ENCODE measurements around the gene KCNA4. TPM values are rescaled to one million over a fixed set of nuclear protein-coding genes. Genes with fewer than 3 reads are reported as not detected.
"Not testable (repeated sequence)": the region's sequence is repeated elsewhere in the genome, so short reads cannot be mapped to it uniquely, and the experiment has no call there.

KCNA4 gene
- polyA plus RNA-seq, 1 donor = 0.13 TPM

DNA sequence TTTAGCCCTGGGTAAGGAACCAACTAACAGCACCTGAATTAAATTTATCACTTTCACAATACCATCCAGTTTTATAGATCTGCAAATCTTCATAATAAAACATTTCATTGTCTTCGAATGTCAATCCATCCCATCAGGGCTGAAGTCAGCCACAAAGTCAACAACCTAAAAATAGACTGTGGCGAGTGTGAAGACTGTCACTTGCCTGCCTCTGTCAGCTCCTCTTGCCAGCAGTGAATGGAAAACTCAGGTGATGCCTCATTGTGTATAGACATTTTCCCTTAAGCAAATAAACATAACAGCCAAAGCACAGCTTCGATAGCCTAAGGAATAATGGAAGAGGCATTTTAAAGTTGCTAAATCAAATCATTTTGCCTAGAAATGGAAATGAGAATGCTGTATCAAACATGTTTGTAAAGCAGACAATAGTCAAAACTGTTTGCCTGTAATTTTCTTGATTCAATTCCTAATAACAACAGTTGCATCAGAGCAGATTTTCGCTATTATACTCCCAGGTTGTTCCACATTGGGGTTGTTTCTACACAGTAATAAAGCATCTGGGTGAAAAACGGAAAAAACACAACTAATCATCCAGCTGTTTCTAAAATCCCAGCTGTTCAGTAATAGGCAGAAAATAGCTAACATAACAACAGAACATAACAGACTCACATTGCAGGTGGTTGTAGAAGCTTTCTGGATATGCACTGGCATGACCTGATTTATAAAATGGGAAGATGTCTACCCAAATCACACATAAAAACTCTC, 15.7 kb downstream of the KCNA4 start:
- no peak for DNase-seq

DNA sequence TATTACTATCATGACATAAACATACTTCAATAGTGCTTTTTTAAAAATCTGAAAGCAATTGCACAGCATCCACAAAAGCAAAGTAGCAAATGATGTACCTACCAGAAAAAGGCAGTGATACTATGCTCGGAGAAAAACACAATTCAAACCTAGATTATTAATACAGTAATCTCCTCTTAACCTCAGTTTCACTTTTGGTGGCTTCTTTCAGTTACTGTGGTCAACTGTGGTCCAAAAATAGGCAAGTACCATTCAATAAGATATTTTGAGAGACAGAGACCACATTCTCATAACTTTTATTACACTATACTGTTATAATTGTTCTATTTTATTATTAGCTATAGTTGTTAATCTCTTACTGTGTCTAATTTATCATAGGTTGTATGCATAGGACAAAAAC, 20.8 kb downstream of the KCNA4 start:
- DNase-seq = no peak

DNA sequence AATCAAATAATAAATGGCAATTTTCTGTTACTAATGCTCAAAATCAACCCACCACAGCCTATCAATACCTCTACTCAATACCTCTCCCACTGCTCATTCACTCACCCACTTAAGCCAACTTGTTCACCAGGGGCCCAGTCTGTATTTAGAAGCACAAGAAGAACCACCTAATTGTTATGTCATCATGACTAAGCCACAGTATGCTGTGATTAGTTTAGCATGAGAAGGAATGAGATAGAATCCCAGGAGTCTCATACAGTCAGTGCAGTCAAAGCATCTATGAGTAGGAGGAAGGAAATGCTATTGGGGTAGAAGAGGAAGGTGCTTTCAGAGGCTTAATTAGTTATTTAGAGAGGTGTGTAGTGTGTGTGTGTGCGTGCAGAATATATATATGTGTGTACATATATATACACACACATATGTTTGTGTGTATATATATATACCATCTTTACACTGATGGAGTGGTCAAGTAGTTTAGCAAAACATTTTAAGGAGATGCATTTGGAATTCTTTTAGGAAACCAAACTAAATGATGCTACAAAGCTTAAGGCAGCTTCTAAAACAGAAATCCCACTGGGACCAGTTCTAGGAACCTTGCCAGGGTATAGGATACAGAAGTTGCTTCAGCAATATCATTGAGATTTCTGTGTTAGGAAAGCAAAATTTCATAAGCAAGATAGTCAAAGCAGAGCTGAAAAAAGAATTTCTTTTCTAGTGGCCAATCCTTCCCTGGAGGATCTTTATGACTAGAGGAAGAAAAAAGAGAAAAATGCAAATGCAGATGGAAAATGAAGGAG, 27.5 kb downstream of the KCNA4 start:
- DNase-seq = no peak

DNA sequence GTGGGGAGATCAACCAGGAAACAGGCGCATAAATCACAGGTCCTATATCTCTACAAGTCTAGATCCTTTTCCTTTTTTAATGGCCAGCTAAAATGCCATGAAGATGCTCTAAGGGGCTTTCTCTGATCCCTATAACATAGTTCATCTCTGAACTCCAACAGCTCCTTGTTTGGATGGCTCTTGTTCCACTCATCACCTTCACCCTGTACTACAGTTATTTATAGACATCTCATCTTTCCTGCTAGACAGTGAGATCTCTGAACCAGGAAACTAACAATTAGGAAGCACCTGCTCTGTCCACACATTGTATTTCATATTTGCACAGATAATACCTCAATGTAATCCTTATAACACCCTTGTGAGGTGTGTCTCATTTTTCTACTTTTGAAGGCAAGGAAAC, 31.6 kb downstream of the KCNA4 start:
- DNase-seq = no peak

DNA sequence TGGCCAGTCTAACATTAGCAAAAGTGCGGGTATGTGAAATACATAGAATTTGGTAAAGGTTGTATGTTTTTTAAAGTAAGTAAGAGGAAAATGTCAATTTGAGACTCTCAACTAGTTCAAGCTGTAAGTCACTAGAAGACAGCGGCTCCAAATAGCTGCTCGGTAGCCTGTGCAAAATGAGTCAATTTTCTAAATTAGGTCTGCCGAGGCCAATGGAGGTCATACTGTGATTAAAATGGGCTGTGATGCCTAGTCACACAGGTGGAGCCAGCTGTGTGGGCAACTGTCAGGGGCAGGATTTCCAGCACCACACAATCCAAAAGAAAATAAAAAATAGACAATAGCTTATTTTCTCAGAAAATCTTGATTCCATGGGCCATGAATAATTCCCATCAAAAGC, 32.3 kb downstream of the KCNA4 start:
- DNase-seq = no peak

DNA sequence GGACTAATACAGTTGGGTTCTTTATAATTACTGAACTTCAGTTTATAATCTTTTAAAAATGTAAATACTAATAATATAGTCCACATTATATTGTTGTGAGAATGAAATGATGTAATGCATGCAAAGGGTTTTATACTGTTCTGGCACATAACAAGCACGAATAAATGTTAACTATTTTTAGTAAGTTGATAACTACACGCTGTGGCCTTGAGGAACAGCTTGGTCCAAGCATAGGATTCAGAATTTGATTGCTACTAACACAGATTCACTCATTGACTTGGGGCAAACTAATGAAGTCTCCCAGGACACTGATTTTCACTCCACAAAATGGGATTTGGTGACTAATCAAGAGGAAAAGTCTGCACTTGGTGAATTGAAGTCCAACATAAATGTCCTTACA, 38.3 kb downstream of the KCNA4 start:
- no peak for DNase-seq

DNA sequence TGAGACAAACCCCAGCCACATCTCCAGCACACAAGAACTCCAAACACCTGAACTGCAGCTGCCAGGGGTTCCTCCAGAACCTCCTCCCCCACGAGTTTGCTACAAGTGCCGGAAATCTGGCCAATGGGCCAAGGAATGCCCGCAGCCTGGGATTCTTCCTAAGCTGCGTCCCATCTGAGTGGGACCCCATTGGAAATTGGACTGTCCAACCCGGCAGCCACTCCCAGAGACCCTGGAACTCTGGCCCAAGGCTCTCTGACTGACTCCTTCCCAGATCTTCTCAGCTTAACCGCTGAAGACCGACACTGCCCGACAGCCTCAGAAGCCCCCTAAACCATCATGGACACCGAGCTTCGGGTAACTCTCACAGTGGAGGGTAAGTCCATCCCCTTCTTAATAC, 41.2 kb downstream of the KCNA4 start:
- not testable (repeated sequence) for DNase-seq

DNA sequence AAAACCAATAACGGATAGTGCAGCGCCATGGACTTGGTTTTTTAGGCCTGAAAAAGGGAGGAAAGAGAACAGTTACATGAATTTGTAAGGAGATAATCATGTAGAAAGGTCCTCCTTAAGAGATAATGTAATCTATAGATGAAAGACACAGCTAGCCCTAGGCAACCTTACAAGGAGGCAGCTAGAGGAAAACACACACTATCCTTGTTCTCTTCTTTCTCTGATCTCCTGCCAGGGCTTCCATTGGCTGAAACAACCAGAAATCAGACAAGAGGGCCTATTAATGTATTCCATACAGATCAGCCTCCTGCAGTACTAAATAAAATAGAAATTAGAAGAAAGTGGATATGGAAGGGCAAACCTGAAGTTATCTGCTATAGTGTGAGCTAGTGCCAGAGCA, 53.0 kb downstream of the KCNA4 start:
- DNase-seq = no peak

DNA sequence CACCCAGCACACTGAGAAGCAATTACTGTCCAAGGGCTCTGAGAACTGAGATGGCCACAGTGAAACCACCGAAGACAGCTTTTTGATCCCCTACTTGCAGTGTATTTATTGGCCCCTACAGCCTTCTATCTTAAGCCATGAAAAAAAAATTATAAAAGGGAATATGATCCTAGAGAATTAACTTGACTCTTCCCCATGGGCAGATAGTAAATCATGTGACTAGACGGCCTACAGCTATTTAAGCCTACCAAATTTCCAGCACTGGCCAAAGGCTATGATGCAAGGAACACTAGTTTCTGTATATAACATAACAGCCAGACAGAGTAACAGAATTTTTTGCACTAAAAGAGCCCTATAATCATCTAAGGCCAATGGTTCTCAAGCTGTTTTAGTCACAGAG, 53.8 kb downstream of the KCNA4 start:
- DNase-seq = no peak

DNA sequence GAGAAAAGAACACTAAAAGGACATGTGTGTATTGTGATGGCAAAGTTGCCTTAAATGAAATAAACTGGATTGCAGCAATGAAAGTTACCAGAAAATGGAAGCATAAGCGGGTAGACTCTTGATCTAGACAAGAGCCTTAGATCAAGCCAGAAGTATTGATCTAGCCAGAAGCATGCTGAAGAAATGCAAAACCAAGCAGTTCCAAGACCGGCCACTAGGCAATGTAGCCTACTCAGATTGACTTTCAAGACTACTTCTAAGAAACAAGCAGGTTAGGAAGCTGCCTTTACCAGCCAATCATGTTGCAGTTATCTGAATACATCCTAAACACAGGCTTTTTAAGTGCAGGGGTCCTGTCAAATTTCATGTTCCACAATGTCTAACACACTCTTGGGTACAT, 54.6 kb downstream of the KCNA4 start:
- DNase-seq = no peak

Other genes with a start within 250 kb of the KCNA4 start
- gene FSHB, start 214.0 kb upstream of the KCNA4 start, polyA plus RNA-seq (ENCODE audit: insufficient read length) = not detected

Measured in left kidney (tissue), 2 donors.